GM23338 (cell line): ENCODE data around the gene STEAP1B. TPM values are rescaled to one million over a fixed set of nuclear protein-coding genes. Genes with fewer than 3 reads are reported as not detected.

Experiments
- ATAC-seq: fragments of 200-7000 bp; cut with Tn5 transposase; 3 replicates; pipeline ENCODE4 v1.9.1; 2020
- DNase-seq: peaks from one replicate; pipeline ENCODE4 v3.0.0-alpha.2; 2015; ENCODE audit warnings: low spot score
- H2AFZ ChIP-seq: fragments of 200-600 bp; sonication (generic); 2 replicates; pipeline ENCODE4 v1.8.0; 2016; ENCODE audit warnings: antibody characterized with exemption, mild to moderate bottlenecking, moderate library complexity
- H3F3A ChIP-seq: fragments of 200-600 bp; sonication (generic); replicated peaks from 2 replicates; pipeline ENCODE4 v1.8.0; 2017; ENCODE audit warnings: antibody characterized with exemption, mixed run types, low read depth
- H3K27ac ChIP-seq: fragments of 200-600 bp; sonication (generic); 2 replicates; pipeline ENCODE4 v1.6.1; 2016; ENCODE audit warnings: low read depth
- H3K27me3 ChIP-seq: fragments of 200-600 bp; sonication (generic); 2 replicates; pipeline ENCODE4 v1.8.0; 2016; ENCODE audit warnings: mild to moderate bottlenecking, mixed run types, moderate library complexity; ENCODE audit not compliant: insufficient read depth
- H3K36me3 ChIP-seq: fragments of 200-600 bp; sonication (generic); 2 replicates; pipeline ENCODE4 v1.8.0; 2016; ENCODE audit warnings: mild to moderate bottlenecking; ENCODE audit not compliant: insufficient read depth
- H3K4me1 ChIP-seq: fragments of 200-600 bp; sonication (generic); 2 replicates; pipeline ENCODE4 v1.8.0; 2016; ENCODE audit warnings: mild to moderate bottlenecking, moderate library complexity; ENCODE audit not compliant: insufficient read depth
- H3K4me2 ChIP-seq: fragments of 200-600 bp; sonication (generic); 2 replicates; pipeline ENCODE4 v1.7.1; 2017; ENCODE audit warnings: mixed run types
- H3K4me3 ChIP-seq: fragments of 200-600 bp; sonication (generic); 2 replicates; pipeline ENCODE4 v1.6.1; 2016; ENCODE audit warnings: mixed run types
- H3K79me2 ChIP-seq: fragments of 200-600 bp; sonication (generic); replicated peaks from 2 replicates; pipeline ENCODE4 v1.8.0; 2017; ENCODE audit warnings: mild to moderate bottlenecking; ENCODE audit not compliant: insufficient read depth
- H3K9me2 ChIP-seq: fragments of 200-600 bp; sonication (generic); 2 replicates; pipeline ENCODE4 v1.8.0; 2017; ENCODE audit not compliant: insufficient read depth
- H4K20me1 ChIP-seq: fragments of 200-600 bp; sonication (generic); replicated peaks from 2 replicates; pipeline ENCODE4 v1.8.0; 2017; ENCODE audit warnings: mild to moderate bottlenecking; ENCODE audit not compliant: insufficient read depth
- H3K27ac Mint-ChIP-seq: 2 replicates; pipeline ENCODE4 v1.8.0; 2020; ENCODE audit warnings: inconsistent platforms, mild to moderate bottlenecking, moderate library complexity, mixed read lengths
- H3K27me3 Mint-ChIP-seq: 3 replicates; pipeline ENCODE4 v1.8.0; 2022; ENCODE audit warnings: low read depth, mild to moderate bottlenecking, moderate library complexity, mixed read lengths, inconsistent platforms; ENCODE audit not compliant: insufficient read depth, poor library complexity
- H3K36me3 Mint-ChIP-seq: 3 replicates; pipeline ENCODE4 v1.8.0; 2021; ENCODE audit warnings: low read depth, mild to moderate bottlenecking, inconsistent platforms, moderate library complexity, mixed read lengths
- H3K4me1 Mint-ChIP-seq: 3 replicates; pipeline ENCODE4 v1.8.0; 2020; ENCODE audit warnings: mild to moderate bottlenecking, inconsistent platforms, mixed read lengths
- H3K4me3 Mint-ChIP-seq: 3 replicates; pipeline ENCODE4 v1.8.0; 2021; ENCODE audit warnings: moderate library complexity, mild to moderate bottlenecking, inconsistent platforms, mixed read lengths
- H3K9me3 Mint-ChIP-seq: 3 replicates; pipeline ENCODE4 v1.8.0; 2020; ENCODE audit warnings: moderate library complexity, mild to moderate bottlenecking, inconsistent platforms, mixed read lengths
- CREB1 ChIP-seq: fragments of 250-450 bp; sonication (Bioruptor Pico); IDR thresholded peaks from 2 replicates; pipeline ENCODE4 v1.5.0; 2020; ENCODE audit warnings: low read depth, mild to moderate bottlenecking, moderate library complexity
- CTCF ChIP-seq, 2 experiments: fragments of 200-600 bp in 1 of 2; sonication (generic) in 1 of 2; conservative IDR thresholded peaks; 2 replicates each; pipeline versions ENCODE4 v1.5.1 to v1.6.1; 2016 to 2017; ENCODE audit warnings: antibody characterized with exemption in 2 of 2, low read depth in 2 of 2, mild to moderate bottlenecking in 2 of 2, moderate library complexity in 1 of 2
- EZH2 ChIP-seq: fragments of 200-600 bp; sonication (generic); IDR thresholded peaks from one replicate; pipeline ENCODE4 v1.8.0; 2017; ENCODE audit warnings: antibody characterized with exemption, mild to moderate bottlenecking, low read depth; ENCODE audit not compliant: unreplicated experiment
- EZH2phosphoT487 ChIP-seq: fragments of 200-600 bp; sonication (generic); IDR thresholded peaks from one replicate; pipeline ENCODE4 v1.8.1; 2018; ENCODE audit warnings: antibody characterized with exemption; ENCODE audit not compliant: unreplicated experiment
- JUNB ChIP-seq: IDR thresholded peaks from one replicate; pipeline ENCODE4 v1.6.1; 2016; ENCODE audit warnings: antibody characterized with exemption; ENCODE audit not compliant: unreplicated experiment
- NANOG ChIP-seq: IDR thresholded peaks from 2 replicates; pipeline ENCODE4 v1.6.1; 2016; ENCODE audit warnings: antibody characterized with exemption, borderline replicate concordance
- POLR2AphosphoS5 ChIP-seq: IDR thresholded peaks from 2 replicates; pipeline ENCODE4 v1.6.1; 2016; ENCODE audit warnings: antibody characterized with exemption, low read depth
- STAT1 ChIP-seq: IDR thresholded peaks from one replicate; pipeline ENCODE4 v1.6.1; 2016; ENCODE audit warnings: antibody characterized with exemption; ENCODE audit not compliant: unreplicated experiment
- ZNF114 ChIP-seq: fragments of 250-450 bp; sonication (Bioruptor Pico); IDR thresholded peaks from 2 replicates; pipeline ENCODE4 v1.5.0; 2020; ENCODE audit warnings: mild to moderate bottlenecking, moderate library complexity
- ZNF331 ChIP-seq: fragments of 250-450 bp; sonication (Bioruptor Pico); IDR thresholded peaks from 2 replicates; pipeline ENCODE4 v1.5.0; 2020; ENCODE audit warnings: low read depth, mild to moderate bottlenecking, moderate library complexity
- ZNF462 ChIP-seq: fragments of 250-450 bp; sonication (Bioruptor Pico); IDR thresholded peaks from 2 replicates; pipeline ENCODE4 v1.5.0; 2020; ENCODE audit warnings: mild to moderate bottlenecking, moderate library complexity
- polyA plus RNA-seq: library from polyadenylated mRNA; unstranded; fragments of >200 nt; fragmentation: Nextera tagmentation; extraction: Ambion mirVana; gene quantifications from 2 replicates; pipeline ENCODE4 v1.2.1, GENCODE V29; 2016
- total RNA-seq: library from RNA; depleted of rRNA; stranded (reverse); fragments of >200 nt; shearing (Covaris generic); gene quantifications from 2 replicates; pipeline ENCODE4 v1.2.3, GENCODE V29; 2014
- TF ChIP-seq, protein P1 (sequence below): IDR thresholded peaks from 2 replicates; pipeline ENCODE4 v1.6.1; 2016; ENCODE audit warnings: antibody characterized with exemption
- TF ChIP-seq, protein P2 (sequence below): IDR thresholded peaks from one replicate; pipeline ENCODE4 v1.6.1; 2018; ENCODE audit warnings: antibody characterized with exemption; ENCODE audit not compliant: unreplicated experiment

Gene STEAP1B
- total and polyA plus RNA-seq, 2 experiments from 2014 or later = 4.9 to 16.5 TPM

DNA sequence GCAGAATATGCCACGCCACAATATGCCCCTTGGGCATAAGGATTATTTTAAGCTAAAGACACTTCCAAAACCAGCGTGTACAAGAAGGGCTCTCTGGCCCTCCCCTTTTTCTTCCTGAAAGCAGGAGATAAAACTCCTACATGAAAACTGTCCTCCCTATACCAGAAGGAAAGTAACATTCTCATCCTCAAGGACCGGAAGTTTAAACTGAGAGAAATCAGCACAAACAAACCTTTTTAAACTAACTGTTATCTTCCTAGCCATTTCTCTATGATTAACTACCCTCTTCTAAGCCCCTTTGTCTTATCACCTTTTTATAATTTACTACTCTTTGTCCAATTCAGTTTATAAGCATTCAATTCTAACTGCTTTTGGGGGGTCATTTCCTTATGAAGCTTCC lies 126.6 kb downstream of the STEAP1B start:
- H3K36me3 Mint-ChIP-seq = no peaks in the 10 kb centered on the region
- H4K20me1 ChIP-seq = no peaks in the 10 kb centered on the region
- H3K4me2 ChIP-seq = no peak overlapping the region
- H3K4me1 Mint-ChIP-seq = peaks cover 11% of the 10 kb centered on the region
- H3K4me1 ChIP-seq = peaks cover 4% of the 10 kb centered on the region; the same call in 1 of the 2 replicates
- no peaks in the 10 kb centered on the region for H3K9me2 ChIP-seq
- DNase-seq = no peak
- H3K4me3 ChIP-seq = no peak overlapping the region
- no peaks in the 10 kb centered on the region for H3K79me2 ChIP-seq
- no peak overlapping the region for H3K4me3 Mint-ChIP-seq
- no peaks in the 10 kb centered on the region for H3K36me3 ChIP-seq
- no peak overlapping the region for H2AFZ ChIP-seq
- H3K27ac ChIP-seq = no peak overlapping the region
- no peak overlapping the region for H3K27ac Mint-ChIP-seq
- no peaks in the 10 kb centered on the region for H3K9me3 Mint-ChIP-seq
- ATAC-seq = no peak
- TF ChIP-seq EZH2 (no peak), ZNF114 (CRISPR knock-in tag) (no peak), NANOG (no peak), CREB1 (CRISPR knock-in tag) (no peak), CTCF (conservative IDR thresholded peaks at IDR 0.05; ENCODE audit: low read depth in 2 of 2) (no peak), POLR2AphosphoS5 (no peak), EZH2phosphoT487 (no peak), ZNF462 (CRISPR knock-in tag) (no peak), STAT1 (no peak), JUNB (no peak), ZNF331 (CRISPR knock-in tag) (no peak)
- TF ChIP-seq, protein P1, sequence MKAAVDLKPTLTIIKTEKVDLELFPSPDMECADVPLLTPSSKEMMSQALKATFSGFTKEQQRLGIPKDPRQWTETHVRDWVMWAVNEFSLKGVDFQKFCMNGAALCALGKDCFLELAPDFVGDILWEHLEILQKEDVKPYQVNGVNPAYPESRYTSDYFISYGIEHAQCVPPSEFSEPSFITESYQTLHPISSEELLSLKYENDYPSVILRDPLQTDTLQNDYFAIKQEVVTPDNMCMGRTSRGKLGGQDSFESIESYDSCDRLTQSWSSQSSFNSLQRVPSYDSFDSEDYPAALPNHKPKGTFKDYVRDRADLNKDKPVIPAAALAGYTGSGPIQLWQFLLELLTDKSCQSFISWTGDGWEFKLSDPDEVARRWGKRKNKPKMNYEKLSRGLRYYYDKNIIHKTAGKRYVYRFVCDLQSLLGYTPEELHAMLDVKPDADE = no peak
- TF ChIP-seq, protein P2, sequence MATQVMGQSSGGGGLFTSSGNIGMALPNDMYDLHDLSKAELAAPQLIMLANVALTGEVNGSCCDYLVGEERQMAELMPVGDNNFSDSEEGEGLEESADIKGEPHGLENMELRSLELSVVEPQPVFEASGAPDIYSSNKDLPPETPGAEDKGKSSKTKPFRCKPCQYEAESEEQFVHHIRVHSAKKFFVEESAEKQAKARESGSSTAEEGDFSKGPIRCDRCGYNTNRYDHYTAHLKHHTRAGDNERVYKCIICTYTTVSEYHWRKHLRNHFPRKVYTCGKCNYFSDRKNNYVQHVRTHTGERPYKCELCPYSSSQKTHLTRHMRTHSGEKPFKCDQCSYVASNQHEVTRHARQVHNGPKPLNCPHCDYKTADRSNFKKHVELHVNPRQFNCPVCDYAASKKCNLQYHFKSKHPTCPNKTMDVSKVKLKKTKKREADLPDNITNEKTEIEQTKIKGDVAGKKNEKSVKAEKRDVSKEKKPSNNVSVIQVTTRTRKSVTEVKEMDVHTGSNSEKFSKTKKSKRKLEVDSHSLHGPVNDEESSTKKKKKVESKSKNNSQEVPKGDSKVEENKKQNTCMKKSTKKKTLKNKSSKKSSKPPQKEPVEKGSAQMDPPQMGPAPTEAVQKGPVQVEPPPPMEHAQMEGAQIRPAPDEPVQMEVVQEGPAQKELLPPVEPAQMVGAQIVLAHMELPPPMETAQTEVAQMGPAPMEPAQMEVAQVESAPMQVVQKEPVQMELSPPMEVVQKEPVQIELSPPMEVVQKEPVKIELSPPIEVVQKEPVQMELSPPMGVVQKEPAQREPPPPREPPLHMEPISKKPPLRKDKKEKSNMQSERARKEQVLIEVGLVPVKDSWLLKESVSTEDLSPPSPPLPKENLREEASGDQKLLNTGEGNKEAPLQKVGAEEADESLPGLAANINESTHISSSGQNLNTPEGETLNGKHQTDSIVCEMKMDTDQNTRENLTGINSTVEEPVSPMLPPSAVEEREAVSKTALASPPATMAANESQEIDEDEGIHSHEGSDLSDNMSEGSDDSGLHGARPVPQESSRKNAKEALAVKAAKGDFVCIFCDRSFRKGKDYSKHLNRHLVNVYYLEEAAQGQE = no peak
- no peaks in the 10 kb centered on the region for H3K27me3 ChIP-seq
- H3K27me3 Mint-ChIP-seq = peaks cover 2% of the 10 kb centered on the region
- H3F3A ChIP-seq = no peaks in the 10 kb centered on the region
